ENCODE data around the gene SERPINB7.

SERPINB7 gene

DNA sequence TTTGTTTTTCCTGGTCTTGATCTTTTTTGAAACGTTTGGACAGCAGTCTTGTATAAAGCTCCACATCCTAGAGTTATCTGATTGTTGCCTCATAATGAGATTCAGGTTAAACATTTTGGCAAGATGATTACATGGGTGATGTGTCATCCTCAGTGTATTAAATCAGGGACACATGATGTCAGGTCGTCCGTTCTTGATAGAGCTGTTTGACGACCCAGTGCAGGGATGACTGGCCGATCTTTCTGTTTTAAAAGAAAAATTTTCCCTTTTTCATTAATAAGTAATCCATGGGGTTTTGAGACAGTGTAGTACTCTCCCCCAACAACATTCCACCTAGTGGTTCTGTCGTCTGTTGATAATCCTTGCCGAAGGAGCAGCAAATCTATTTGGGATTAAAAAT lies 67.8 kb downstream of the SERPINB7 start:
- TF ChIP-seq POLR2A (IDR thresholded peaks at IDR 0.05; ENCODE audit: low read length) (no peak), GATA1 (IDR thresholded peaks at IDR 0.05; ENCODE audit: low read depth, low read length) (no peak)
- no peak for DNase-seq

DNA sequence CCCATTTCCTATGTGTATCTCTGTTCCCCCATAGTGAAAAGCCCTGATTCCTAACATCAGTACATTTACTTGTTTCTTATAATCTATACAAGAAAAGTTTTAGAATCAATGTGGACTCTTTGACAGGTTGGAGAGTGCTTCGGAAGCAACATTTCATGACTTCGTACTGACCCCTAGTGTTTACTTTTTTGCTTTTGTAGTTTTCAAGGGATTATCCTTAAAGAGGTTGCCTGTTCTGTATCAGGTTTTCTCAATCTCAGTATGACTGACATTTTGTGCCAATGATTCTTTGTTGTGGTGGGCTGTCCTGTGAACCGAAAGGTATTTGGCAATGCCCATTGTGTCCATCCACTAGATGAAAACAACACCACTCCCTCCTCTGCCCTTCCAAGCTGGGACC lies 69.0 kb downstream of the SERPINB7 start:
- TF ChIP-seq POLR2A (IDR thresholded peaks at IDR 0.05; ENCODE audit: low read length): no peak
- TF ChIP-seq GATA1 (IDR thresholded peaks at IDR 0.05; ENCODE audit: low read depth, low read length): no peak
- DNase-seq: peak in 1 of 2 experiments; percentile 16

DNA sequence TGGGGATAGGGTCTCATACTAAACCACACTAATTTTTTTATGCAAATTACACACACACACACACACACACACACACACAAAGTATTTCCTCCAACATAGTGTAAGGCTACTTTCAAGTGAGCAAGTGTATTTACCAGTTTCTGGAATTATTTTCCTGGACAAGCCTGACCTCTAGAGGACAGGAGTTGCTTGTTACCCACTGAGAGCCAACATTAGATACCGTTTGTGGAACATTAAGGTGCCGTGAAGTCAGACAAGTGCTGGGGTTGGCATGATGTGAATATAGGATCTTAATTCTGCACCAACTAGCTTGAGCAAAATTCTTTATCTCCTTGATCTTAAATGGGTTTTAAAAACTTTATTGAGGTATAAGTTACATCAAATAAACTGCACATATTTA lies 72.9 kb downstream of the SERPINB7 start:
- DNase-seq: peak; percentile 39 to 59
- no peak for TF ChIP-seq GATA1 (IDR thresholded peaks at IDR 0.05; ENCODE audit: low read depth, low read length)
- TF ChIP-seq POLR2A (IDR thresholded peaks at IDR 0.05; ENCODE audit: low read length): no peak

- DNase-seq: peak in 1 of 2 experiments; percentile 14
These were observed 74.8 kb downstream of the SERPINB7 start for GRCh38 chr18:63850020-63850419.

DNA sequence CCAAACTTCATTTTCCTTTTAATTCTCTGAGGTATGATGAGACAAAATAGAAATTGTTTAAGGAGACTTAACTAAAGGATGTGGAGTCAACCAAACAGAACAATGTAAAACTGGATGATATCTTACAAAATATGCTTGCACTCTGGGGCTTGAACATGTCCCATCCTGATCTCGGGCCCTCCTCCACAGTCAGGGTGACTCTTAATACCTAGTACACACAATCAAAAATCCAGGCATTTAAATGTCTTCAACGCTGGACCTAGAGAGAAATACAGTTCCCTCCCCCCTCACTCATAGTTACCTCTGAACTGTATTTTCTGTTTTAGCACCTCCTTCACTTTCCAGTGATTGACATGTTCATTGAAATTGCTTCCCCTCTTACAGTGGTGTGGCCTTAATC lies 75.4 kb downstream of the SERPINB7 start:
- DNase-seq: no peak

More at GRCh38 chr18:63850020-63850419, 74.8 kb downstream of the SERPINB7 start:
- TF ChIP-seq GATA1 (IDR thresholded peaks at IDR 0.05; ENCODE audit: low read depth, low read length): no peak
- TF ChIP-seq POLR2A (IDR thresholded peaks at IDR 0.05; ENCODE audit: low read length): no peak

More for the DNA sequence above, 75.4 kb downstream of the SERPINB7 start:
- TF ChIP-seq POLR2A (IDR thresholded peaks at IDR 0.05; ENCODE audit: low read length): no peak
- TF ChIP-seq GATA1 (IDR thresholded peaks at IDR 0.05; ENCODE audit: low read depth, low read length): no peak
